GM12892 (cell line): ENCODE measurements around the gene NRP1.

Source experiments
- POLR2A ChIP-seq: IDR thresholded peaks from 2 replicates; pipeline ENCODE4 v1.6.1; 2011; ENCODE audit warnings: low read depth, low read length, control low read depth
- POLR2AphosphoS5 ChIP-seq: IDR thresholded peaks from 2 replicates; pipeline ENCODE4 v1.6.1; 2011; ENCODE audit warnings: low read depth, low read length, control low read depth
- TAF1 ChIP-seq: IDR thresholded peaks from 2 replicates; pipeline ENCODE4 v1.6.1; 2011; ENCODE audit warnings: low read depth, mild to moderate bottlenecking, control low read depth, low read length, borderline replicate concordance

DNA sequence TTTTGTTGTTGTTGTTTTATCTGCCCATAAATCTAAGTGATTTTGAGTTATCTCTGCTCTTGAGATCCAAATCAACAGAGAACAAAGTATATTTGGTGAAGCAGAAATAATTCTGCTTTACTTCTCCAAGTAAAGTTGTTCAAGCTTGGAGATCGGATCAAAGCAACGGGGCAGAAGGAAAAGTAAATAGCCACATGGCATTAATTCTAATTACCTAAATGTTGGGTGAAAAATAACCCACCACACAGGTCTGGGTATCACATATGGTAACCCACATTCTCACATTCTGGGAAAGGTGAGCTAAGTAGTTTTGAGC is 3.1 kb downstream of the NRP1 start:
- TF ChIP-seq POLR2A (no peak), TAF1 (no peak), POLR2AphosphoS5 (no peak)
